AG09319 (cell line): ENCODE data around the gene NMRK2.
"Not testable (repeated sequence)": the region's sequence is repeated elsewhere in the genome, so short reads cannot be mapped to it uniquely, and the experiment has no call there.

Source experiments
- DNase-seq: peaks from one replicate; pipeline ENCODE4 v3.0.0-alpha.2; 2010; ENCODE audit warnings: low read depth; ENCODE audit errors: extremely low read depth
- TF ChIP-seq, protein P1 (sequence below): IDR thresholded peaks from 2 replicates; pipeline ENCODE4 v1.5.1; 2011; ENCODE audit warnings: low read depth, mild to moderate bottlenecking, inconsistent platforms, low read length, moderate library complexity

Gene NMRK2

DNA sequence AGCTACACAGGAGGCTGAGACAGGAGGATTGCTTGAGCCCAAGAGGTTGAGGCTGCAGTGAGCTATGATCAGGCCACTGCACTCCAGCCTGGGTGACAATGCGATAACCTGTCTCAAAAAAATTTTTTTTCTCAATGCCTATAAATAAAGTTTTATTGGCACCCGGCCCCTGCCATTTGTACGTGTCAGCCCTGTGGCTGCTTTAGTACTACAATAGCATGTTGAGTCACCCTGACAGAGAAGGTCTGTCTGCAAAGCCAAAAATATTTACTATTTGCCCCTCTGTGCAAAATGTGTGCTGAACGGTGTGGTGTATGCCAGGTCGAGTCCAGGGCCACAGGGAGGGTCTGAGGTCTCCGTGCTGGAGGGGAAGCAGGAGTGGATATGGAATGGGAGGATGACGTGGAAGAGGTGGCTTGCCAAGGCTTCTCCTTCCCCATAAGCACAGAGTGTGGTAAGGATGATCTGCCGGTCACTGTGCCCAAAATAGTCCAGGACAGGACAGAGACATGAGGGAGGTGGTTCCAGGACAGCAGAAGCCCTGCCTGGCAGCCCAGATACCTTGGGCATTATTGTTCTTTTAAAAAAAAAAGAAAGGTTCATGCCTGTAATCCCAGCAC is 10.0 kb downstream of the NMRK2 start:
- DNase-seq, result no peak
- TF ChIP-seq, protein P1, sequence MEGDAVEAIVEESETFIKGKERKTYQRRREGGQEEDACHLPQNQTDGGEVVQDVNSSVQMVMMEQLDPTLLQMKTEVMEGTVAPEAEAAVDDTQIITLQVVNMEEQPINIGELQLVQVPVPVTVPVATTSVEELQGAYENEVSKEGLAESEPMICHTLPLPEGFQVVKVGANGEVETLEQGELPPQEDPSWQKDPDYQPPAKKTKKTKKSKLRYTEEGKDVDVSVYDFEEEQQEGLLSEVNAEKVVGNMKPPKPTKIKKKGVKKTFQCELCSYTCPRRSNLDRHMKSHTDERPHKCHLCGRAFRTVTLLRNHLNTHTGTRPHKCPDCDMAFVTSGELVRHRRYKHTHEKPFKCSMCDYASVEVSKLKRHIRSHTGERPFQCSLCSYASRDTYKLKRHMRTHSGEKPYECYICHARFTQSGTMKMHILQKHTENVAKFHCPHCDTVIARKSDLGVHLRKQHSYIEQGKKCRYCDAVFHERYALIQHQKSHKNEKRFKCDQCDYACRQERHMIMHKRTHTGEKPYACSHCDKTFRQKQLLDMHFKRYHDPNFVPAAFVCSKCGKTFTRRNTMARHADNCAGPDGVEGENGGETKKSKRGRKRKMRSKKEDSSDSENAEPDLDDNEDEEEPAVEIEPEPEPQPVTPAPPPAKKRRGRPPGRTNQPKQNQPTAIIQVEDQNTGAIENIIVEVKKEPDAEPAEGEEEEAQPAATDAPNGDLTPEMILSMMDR, result no peak

DNA sequence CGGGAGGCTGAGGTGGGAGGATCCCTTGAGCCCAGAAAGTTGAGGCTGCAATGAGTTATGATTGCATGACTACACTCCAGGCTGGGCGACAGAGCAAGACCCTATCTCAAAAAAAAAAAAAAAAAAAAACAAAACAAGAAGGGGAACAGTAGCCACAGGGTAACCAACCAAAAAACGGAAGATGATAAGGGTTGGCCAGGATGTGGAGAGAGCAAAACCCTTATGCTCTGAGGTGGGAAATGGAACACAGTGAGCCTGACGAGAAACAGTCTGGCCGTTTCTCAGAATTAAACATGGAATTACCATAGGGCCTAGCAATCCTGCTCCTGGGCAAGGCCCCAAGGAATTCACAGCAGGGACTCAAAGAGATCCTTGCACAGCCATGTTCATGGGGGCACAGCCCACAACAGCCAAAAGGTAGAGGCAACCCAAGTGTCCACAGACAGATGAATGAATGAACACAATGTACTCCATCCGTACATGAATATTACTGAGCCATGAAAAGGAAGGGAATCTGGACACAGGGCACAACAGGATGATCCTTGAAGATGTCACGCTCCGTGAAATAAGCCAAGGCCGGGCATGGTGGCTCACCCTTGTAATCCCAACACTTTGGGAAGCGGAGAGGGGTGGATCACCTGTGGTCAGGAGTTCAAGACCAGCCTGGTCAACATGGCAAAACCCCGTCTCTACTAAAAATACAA is 11.3 kb downstream of the NMRK2 start:
- TF ChIP-seq, protein P1, result no peak
- no peak for DNase-seq

DNA sequence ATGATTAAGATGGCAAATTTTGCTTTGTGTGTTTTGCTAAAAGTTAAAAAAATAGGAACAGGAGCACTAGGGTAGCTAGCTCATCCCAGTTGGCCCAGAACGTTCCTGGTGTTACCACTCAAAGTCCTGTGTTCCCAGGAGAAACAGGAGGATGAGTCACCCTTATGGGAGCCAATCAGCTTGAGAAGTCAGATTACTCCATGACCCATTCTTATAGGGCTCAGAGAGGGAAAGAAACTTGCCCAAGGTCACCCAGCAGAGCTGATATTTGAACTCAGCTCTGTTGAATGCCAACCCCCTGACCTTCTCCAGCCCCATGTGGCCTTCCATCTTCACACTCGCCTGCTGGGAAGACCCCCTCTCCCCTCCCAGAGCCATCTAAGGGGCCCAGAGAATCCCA is 13.0 kb downstream of the NMRK2 start:
- TF ChIP-seq, protein P1, result no peak
- no peak for DNase-seq

DNA sequence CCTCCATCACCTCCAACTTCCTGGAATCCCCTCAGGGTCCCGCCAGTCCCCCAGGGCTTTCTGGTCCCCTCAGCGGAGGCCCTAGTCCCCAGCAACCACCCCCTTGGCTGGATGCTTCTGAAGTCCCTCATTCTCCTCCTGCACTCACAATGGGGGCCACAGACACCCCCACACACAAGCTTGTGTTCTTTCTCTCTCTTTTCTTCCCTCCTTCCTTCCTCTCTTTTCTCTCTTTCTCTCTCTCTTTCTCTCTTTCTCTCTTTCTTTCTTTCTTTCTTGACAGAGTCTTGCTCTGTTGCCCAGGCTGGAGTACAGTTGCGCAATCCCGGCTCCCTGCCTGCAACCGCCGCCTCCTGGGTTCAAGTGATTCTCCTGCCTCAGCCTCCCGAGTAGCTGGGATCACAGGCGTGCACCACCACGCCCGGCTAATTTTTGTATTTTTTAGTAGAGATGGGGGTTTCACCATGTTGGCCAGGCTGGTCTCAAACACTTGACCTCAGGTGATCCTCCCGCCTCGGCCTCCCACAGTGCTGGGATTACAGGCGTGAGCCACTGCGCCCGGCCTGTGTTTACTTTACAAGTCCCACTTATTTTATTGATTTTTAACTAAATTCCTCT is 14.6 kb downstream of the NMRK2 start:
- DNase-seq, result not testable (repeated sequence)

DNA sequence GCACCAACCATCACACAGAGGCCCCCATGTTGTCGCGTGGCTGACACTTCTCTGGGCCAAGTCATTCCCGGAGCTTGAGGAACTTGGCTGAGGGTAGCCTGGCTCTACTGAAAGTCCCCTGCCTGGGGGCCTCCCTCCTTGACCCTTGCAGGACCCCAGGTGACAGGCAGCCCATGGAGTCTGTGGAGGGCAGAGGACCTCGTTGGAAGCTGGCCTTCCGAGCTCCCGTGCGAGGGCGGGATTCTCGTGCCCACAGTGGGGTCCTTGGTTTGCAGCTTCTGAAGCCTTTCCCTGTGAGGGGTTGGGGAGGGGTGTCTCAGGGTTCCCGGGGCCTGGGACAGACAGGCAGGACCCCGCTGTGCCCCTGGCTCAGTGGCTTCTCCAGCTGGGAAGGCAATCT is 16.4 kb downstream of the NMRK2 start:
- TF ChIP-seq, protein P1, result no peak

DNA sequence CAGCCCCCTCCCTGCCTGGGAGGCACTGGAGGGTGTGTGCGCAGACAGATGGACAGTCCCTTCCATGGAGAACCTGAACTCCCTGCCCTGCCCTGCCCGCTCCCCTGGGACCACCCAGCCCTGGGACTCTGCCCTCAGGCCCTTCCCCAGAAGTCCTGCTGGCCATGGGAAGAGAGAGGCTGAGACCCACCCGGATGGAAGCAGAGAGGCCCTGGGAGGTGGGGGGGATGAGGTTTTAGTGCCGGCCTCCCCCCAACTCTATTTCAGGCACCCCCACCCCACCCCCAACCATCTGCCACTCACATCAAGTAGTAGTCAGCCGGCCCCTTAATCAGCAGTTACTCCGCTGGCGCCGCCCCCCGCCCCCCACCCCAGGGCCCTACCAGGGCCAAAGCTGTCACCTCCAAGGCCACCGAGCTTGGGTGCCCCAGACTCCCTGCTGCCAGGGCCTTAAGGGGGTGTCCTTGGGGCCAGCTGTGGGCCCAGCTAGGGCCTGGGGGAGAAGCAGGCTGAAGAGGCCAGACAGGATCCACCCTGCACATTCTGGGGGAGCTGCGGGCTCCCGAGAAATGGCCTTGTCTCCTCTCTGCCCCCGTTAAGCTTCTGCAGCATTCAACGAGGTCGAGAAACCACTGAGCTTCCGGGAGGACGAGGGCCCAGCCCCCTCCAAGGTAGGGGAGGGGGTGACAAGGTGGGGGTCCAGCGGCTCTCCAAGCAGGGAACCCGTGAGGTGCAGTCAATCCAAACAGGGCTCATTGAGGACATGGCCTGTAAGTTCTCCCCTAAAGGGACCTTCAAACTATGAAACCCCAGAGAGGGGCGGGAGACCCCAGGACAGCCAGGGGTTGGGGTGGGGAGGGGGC is 17.4 kb downstream of the NMRK2 start:
- DNase-seq, result no peak
- TF ChIP-seq, protein P1, result no peak

More for the DNA sequence above, 16.4 kb downstream of the NMRK2 start:
- DNase-seq, result no peak
